ENCODE measurements around the gene THBD. TPM values are rescaled to one million over a fixed set of nuclear protein-coding genes. Genes with fewer than 3 reads are reported as not detected.

THBD gene
- total RNA-seq, 1 donor from 2014 or later = 77.6 TPM

GRCh38 chr20:23072892-23073586 lies 23.6 kb upstream of the THBD start:
- Histone ChIP-seq H3K4me1 (no peaks in the 10 kb centered on the region), H3K27ac (no peak overlapping the region), H3K4me3 (no peak overlapping the region), H3K9me3 (no peaks in the 10 kb centered on the region), H3K27me3 (ENCODE audit: low read depth) (no peaks in the 10 kb centered on the region), H3K36me3 (no peaks in the 10 kb centered on the region)
- intact Hi-C loops (cut with DNase I) = no loop called here
- ATAC-seq = no peak
- TF ChIP-seq, protein P1, sequence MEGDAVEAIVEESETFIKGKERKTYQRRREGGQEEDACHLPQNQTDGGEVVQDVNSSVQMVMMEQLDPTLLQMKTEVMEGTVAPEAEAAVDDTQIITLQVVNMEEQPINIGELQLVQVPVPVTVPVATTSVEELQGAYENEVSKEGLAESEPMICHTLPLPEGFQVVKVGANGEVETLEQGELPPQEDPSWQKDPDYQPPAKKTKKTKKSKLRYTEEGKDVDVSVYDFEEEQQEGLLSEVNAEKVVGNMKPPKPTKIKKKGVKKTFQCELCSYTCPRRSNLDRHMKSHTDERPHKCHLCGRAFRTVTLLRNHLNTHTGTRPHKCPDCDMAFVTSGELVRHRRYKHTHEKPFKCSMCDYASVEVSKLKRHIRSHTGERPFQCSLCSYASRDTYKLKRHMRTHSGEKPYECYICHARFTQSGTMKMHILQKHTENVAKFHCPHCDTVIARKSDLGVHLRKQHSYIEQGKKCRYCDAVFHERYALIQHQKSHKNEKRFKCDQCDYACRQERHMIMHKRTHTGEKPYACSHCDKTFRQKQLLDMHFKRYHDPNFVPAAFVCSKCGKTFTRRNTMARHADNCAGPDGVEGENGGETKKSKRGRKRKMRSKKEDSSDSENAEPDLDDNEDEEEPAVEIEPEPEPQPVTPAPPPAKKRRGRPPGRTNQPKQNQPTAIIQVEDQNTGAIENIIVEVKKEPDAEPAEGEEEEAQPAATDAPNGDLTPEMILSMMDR (IDR thresholded peaks at IDR 0.05) = no peak
- no peak for DNase-seq

DNA sequence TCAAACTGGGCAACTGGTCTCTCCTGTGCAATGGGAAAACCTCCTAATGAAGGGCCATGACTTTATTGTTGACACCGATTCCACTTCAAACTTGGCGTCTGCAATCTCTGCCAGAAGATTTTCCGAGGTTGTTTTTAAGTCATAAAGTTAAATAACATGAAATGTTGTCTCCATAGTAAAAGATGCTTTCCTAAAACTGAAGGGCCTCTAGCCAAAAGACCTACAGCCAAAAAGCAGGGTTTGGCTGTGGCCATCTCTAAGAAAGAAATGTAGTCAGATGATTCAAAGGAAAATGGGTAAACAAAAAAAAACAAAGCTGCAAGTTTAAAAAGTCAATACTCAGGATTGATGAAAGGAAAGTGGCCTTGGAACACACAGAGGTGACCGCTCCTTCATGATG lies 22.5 kb upstream of the THBD start:
- DNase-seq = no peak

DNA sequence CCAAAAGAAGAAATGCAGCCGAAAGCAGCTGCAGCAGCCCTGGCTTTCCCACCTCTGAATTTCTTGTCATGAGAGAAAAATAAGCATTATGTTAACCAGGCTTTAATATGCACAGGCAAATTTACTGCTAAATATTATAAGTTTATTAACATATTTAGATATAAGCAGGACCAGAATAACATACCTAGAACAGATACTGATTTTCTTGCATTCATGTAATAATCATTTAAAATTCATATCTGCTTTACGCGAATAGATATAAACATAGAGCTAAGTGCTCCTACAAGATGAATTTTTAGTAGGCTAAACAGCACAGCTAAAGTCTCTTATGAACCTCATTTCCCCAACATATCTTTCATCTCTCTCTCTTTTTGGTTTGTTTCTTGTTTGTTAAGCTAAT lies 21.9 kb upstream of the THBD start:
- H3K4me1 ChIP-seq = no peaks in the 10 kb centered on the region
- no peaks in the 10 kb centered on the region for H3K27me3 ChIP-seq (ENCODE audit: low read depth)
- TF ChIP-seq, protein P1 (IDR thresholded peaks at IDR 0.05) = no peak
- intact Hi-C loops (cut with DNase I) = no loop called here
- no peak for ATAC-seq
- H3K4me3 ChIP-seq = no peak overlapping the region
- H3K9me3 ChIP-seq = no peaks in the 10 kb centered on the region
- H3K36me3 ChIP-seq = no peaks in the 10 kb centered on the region
- no peak overlapping the region for H3K27ac ChIP-seq
- DNase-seq = no peak

More for the DNA sequence above, 22.5 kb upstream of the THBD start:
- Histone ChIP-seq H3K9me3 (no peaks in the 10 kb centered on the region), H3K27ac (no peak overlapping the region), H3K4me1 (no peaks in the 10 kb centered on the region), H3K27me3 (ENCODE audit: low read depth) (no peaks in the 10 kb centered on the region), H3K4me3 (no peak overlapping the region), H3K36me3 (no peaks in the 10 kb centered on the region)
- intact Hi-C loops (cut with DNase I) = no loop called here
- ATAC-seq = no peak
- TF ChIP-seq, protein P1 (IDR thresholded peaks at IDR 0.05) = no peak

GRCh38 chr20:23069108-23069507 lies 19.6 kb upstream of the THBD start:
- Histone ChIP-seq H3K4me1 (no peaks in the 10 kb centered on the region), H3K4me3 (no peak overlapping the region), H3K27ac (no peak overlapping the region), H3K9me3 (no peaks in the 10 kb centered on the region), H3K27me3 (ENCODE audit: low read depth) (no peaks in the 10 kb centered on the region), H3K36me3 (no peaks in the 10 kb centered on the region)
- DNase-seq (no peak), ATAC-seq (no peak)
- intact Hi-C loops (cut with DNase I) = no loop called here
- TF ChIP-seq, protein P1 (IDR thresholded peaks at IDR 0.05) = no peak

DNA sequence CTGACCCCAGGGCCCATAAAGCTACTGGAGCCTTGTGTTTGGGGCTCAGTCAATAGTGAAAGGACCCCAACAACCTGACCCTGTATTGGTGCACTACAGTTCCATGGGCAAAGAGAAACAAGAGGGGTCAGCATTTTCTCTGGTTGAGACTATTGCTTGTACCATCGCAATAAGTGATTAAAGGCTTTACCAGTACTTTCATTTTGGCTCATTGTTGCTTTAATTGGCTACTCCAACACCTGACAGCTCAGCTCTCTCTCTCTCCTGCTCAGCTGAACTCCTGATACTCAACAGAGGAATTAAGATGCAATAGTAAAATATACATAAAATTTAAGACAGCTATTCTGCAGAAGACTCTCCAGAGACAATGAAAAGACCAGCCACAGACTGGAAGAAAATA lies 18.8 kb upstream of the THBD start:
- Histone ChIP-seq H3K36me3 (no peaks in the 10 kb centered on the region), H3K4me1 (no peaks in the 10 kb centered on the region), H3K27ac (no peak overlapping the region), H3K4me3 (no peak overlapping the region), H3K9me3 (no peaks in the 10 kb centered on the region), H3K27me3 (ENCODE audit: low read depth) (no peaks in the 10 kb centered on the region)
- DNase-seq (no peak), ATAC-seq (no peak)
- intact Hi-C loops (cut with DNase I) = no loop called here
- TF ChIP-seq, protein P1 (IDR thresholded peaks at IDR 0.05) = no peak

All from lower lobe of right lung (tissue), 2 donors.